T47D (cell line): ENCODE results near the gene PCDHGA3.
"Not testable (repeated sequence)": the region's sequence is repeated elsewhere in the genome, so short reads cannot be mapped to it uniquely, and the experiment has no call there.

Experiments
- DNase-seq, 2 experiments: peaks; one replicate each; pipeline versions ENCODE4 v3.0.0 to v3.0.0-alpha.2; 2011 to 2012; ENCODE audit warnings: low read depth in 1 of 2, low spot score in 1 of 2
- JUND ChIP-seq: IDR thresholded peaks from 2 replicates; pipeline ENCODE4 v1.6.1; 2012; ENCODE audit warnings: low read depth
- in situ Hi-C: cut with HindIII; loops from 2 replicates; pipeline ENCODE4 v1.10.0; 2016; ENCODE audit warnings: low sequenced_read_pairs, low pct_unique_long_range_greater_than_20kb

The PCDHGA3 gene

GRCh38 chr5:141330299-141331080 is 13.1 kb upstream of the PCDHGA3 start, which contains the start of gene PCDHGA1:
Gene PCDHGA1, plus strand, starts transcription at chr5:141330514.
- in situ Hi-C loops: no loop called here
- peak; percentile 79 to 81 for DNase-seq
- TF ChIP-seq JUND: no peak

GRCh38 chr5:141332571-141332970 is 11.1 kb upstream of the PCDHGA3 start:
- in situ Hi-C loops, DNase-seq: not testable (repeated sequence)

GRCh38 chr5:141338538-141339306 is 4.9 kb upstream of the PCDHGA3 start, which contains the start of gene PCDHGA2:
Gene PCDHGA2, plus strand, starts transcription at chr5:141338760.
- in situ Hi-C loops: no loop called here
- DNase-seq: peak in 1 of 2 experiments; percentile 78
- TF ChIP-seq JUND: no peak

GRCh38 chr5:141340781-141341354 is 2.8 kb upstream of the PCDHGA3 start:
- in situ Hi-C loops, DNase-seq: not testable (repeated sequence)

- DNase-seq: no peak
- TF ChIP-seq JUND: no peak
- in situ Hi-C loops: no loop called here
Measured at GRCh38 chr5:141342773-141343172, 856 bp upstream of the PCDHGA3 start.

- no peak for TF ChIP-seq JUND
- DNase-seq: no peak
- in situ Hi-C loops: no loop called here
Measured at GRCh38 chr5:141343953-141344463, 379 bp downstream of the PCDHGA3 start.

GRCh38 chr5:141345327-141345726 is 1.7 kb downstream of the PCDHGA3 start:
- no peak for DNase-seq
- in situ Hi-C loops: no loop called here
- no peak for TF ChIP-seq JUND

GRCh38 chr5:141346017-141346416 is 2.4 kb downstream of the PCDHGA3 start:
- DNase-seq, in situ Hi-C loops: not testable (repeated sequence)

GRCh38 chr5:141349917-141350619 is 6.4 kb downstream of the PCDHGA3 start, which contains the start of gene PCDHGB1:
Gene PCDHGB1, plus strand, starts transcription at chr5:141350099. Its CDS starts 162 bp downstream, at chr5:141350261.
- in situ Hi-C loops: no loop called here
- TF ChIP-seq JUND: no peak
- DNase-seq: peak; percentile 95 to 96

- DNase-seq: no peak
- in situ Hi-C loops: no loop called here
- no peak for TF ChIP-seq JUND
Measured at GRCh38 chr5:141351591-141351990, 8.0 kb downstream of the PCDHGA3 start.

- TF ChIP-seq JUND: no peak
- DNase-seq: no peak
- in situ Hi-C loops: no loop called here
Measured at GRCh38 chr5:141354900-141355469, 11.4 kb downstream of the PCDHGA3 start, which contains the start of gene PCDHGA4. Gene PCDHGA4, plus strand, starts transcription at chr5:141355021. Its CDS starts 87 bp downstream, at chr5:141355108.

- in situ Hi-C loops: no loop called here
- no peak for TF ChIP-seq JUND
- no peak for DNase-seq
Measured at GRCh38 chr5:141355641-141356040, 12.0 kb downstream of the PCDHGA3 start.
